IMR-90 (cell line): ENCODE results near the gene KCMF1. TPM values are rescaled to one million over a fixed set of nuclear protein-coding genes. Genes with fewer than 3 reads are reported as not detected.

Experiments used
- ATAC-seq: fragments of 200-7000 bp; cut with Tn5 transposase; 2 replicates; pipeline ENCODE4 v1.9.1; 2020; ENCODE audit warnings: low read depth, mild to moderate bottlenecking, moderate library complexity
- BruUV-seq: library from RNA; stranded (reverse); fragments of 400-500 nt; replicated peaks from 2 replicates; lab custom pipeline; 2021; lab: Mats Ljungman, UMichigan
- CTCF ChIA-PET: fragments of 300-600 bp; formaldehyde crosslinking; extraction: SDS; loops from one replicate; lab custom pipeline; 2021; ENCODE audit warnings: antibody characterized with exemption; lab: Yijun Ruan, JAX
- POLR2A ChIA-PET: fragments of 300-600 bp; sonication (Branson Sonifier 250); formaldehyde crosslinking; loops from one replicate; lab custom pipeline; 2022; ENCODE audit warnings: antibody characterized with exemption; ENCODE audit not compliant: unreplicated experiment; lab: Charles Lee
- DNase-seq: peaks from one replicate; pipeline ENCODE4 v3.0.0; 2013
- H2AFZ ChIP-seq: replicated peaks from 2 replicates; pipeline ENCODE3; 2013; ENCODE audit warnings: low read length, mild to moderate bottlenecking; ENCODE audit not compliant: poor library complexity
- H2AK5ac ChIP-seq: 2 replicates; pipeline ENCODE4 v1.6.1; 2013; ENCODE audit warnings: low read depth, low read length, inconsistent platforms
- H2AK9ac ChIP-seq: replicated peaks from 2 replicates; pipeline ENCODE3; 2013; ENCODE audit warnings: mild to moderate bottlenecking, low read depth, low read length, moderate library complexity; ENCODE audit not compliant: poor library complexity
- H2BK120ac ChIP-seq: 2 replicates; pipeline ENCODE4 v1.6.1; 2013; ENCODE audit warnings: low read depth, low read length, inconsistent platforms
- H2BK15ac ChIP-seq: 3 replicates; pipeline ENCODE4 v1.6.1; 2013; ENCODE audit warnings: low read depth, low read length, inconsistent platforms
- H2BK20ac ChIP-seq: 2 replicates; pipeline ENCODE4 v1.6.1; 2013; ENCODE audit warnings: low read depth, mild to moderate bottlenecking, inconsistent platforms, low read length, moderate library complexity
- H2BK5ac ChIP-seq: 2 replicates; pipeline ENCODE4 v1.6.1; 2013; ENCODE audit warnings: mild to moderate bottlenecking, low read depth, low read length, inconsistent platforms; ENCODE audit not compliant: poor library complexity, severe bottlenecking
- H3K14ac ChIP-seq: replicated peaks from 2 replicates; pipeline ENCODE4 v1.6.1; 2013; ENCODE audit warnings: low read depth, low read length, inconsistent platforms
- H3K18ac ChIP-seq: 2 replicates; pipeline ENCODE4 v1.6.1; 2013; ENCODE audit warnings: low read depth, low read length, control low read depth
- H3K23ac ChIP-seq: 2 replicates; pipeline ENCODE4 v1.6.1; 2013; ENCODE audit warnings: low read depth, low read length, inconsistent platforms
- H3K27ac ChIP-seq: 2 replicates; pipeline ENCODE4 v1.5.1; 2013; ENCODE audit warnings: mild to moderate bottlenecking, control low read depth, low read length; ENCODE audit not compliant: insufficient read depth
- H3K27me3 ChIP-seq: 2 replicates; pipeline ENCODE4 v1.6.1; 2013; ENCODE audit warnings: low read length; ENCODE audit not compliant: control insufficient read depth, insufficient read depth
- H3K36me3 ChIP-seq: 2 replicates; pipeline ENCODE4 v1.6.1; 2013; ENCODE audit warnings: low read length, mixed read lengths; ENCODE audit not compliant: control insufficient read depth, insufficient read depth
- H3K4ac ChIP-seq: 2 replicates; pipeline ENCODE4 v1.6.1; 2013; ENCODE audit warnings: low read depth, low read length, inconsistent platforms
- H3K4me1 ChIP-seq: 2 replicates; pipeline ENCODE4 v1.6.1; 2013; ENCODE audit warnings: low read length, mixed read lengths; ENCODE audit not compliant: control insufficient read depth, insufficient read depth
- H3K4me2 ChIP-seq: 2 replicates; pipeline ENCODE4 v1.6.1; 2013; ENCODE audit warnings: low read depth, mild to moderate bottlenecking, control low read depth, low read length, moderate library complexity
- H3K4me3 ChIP-seq: 2 replicates; pipeline ENCODE4 v1.5.1; 2013; ENCODE audit warnings: low read depth, mild to moderate bottlenecking, control low read depth, low read length, moderate library complexity; ENCODE audit not compliant: insufficient read depth
- H3K56ac ChIP-seq: 2 replicates; pipeline ENCODE4 v1.6.1; 2013; ENCODE audit warnings: low read length, inconsistent platforms; ENCODE audit not compliant: insufficient read depth; ENCODE audit errors: extremely low read depth
- H3K79me1 ChIP-seq, 2 experiments: 2 replicates each; pipeline ENCODE4 v1.6.1; 2013; ENCODE audit warnings: low read length in 2 of 2, inconsistent platforms in 1 of 2, low read depth in 1 of 2
- H3K9ac ChIP-seq: 2 replicates; pipeline ENCODE4 v1.6.1; 2013; ENCODE audit warnings: low read depth, low read length, control low read depth
- H3K9me1 ChIP-seq: 2 replicates; pipeline ENCODE4 v1.6.1; 2013; ENCODE audit warnings: low read length, inconsistent platforms; ENCODE audit not compliant: insufficient read depth
- H3K9me3 ChIP-seq: 2 replicates; pipeline ENCODE4 v1.6.1; 2013; ENCODE audit warnings: low read length; ENCODE audit not compliant: control insufficient read depth, insufficient read depth
- H4K20me1 ChIP-seq: 2 replicates; pipeline ENCODE4 v1.6.1; 2013; ENCODE audit warnings: low read length, inconsistent platforms; ENCODE audit not compliant: insufficient read depth
- H4K5ac ChIP-seq: 2 replicates; pipeline ENCODE4 v1.6.1; 2013; ENCODE audit warnings: mild to moderate bottlenecking, low read depth, low read length, control low read depth
- H4K8ac ChIP-seq, 2 experiments: 2 replicates each; pipeline ENCODE4 v1.6.1; 2013; ENCODE audit warnings: low read depth in 2 of 2, low read length in 2 of 2, control low read depth in 1 of 2, inconsistent platforms in 1 of 2
- H4K91ac ChIP-seq: 2 replicates; pipeline ENCODE4 v1.6.1; 2013; ENCODE audit warnings: low read depth, low read length, inconsistent platforms; ENCODE audit not compliant: insufficient read depth
- BHLHE40 ChIP-seq: fragments of 150-350 bp; IDR thresholded peaks from 2 replicates; pipeline ENCODE4 v1.6.1; 2016; ENCODE audit warnings: mild to moderate bottlenecking, low read depth, low read length
- CEBPB ChIP-seq: IDR thresholded peaks from 2 replicates; pipeline ENCODE4 v1.6.1; 2012; ENCODE audit warnings: low read depth, low read length, improper control_type of control experiment
- CHD1 ChIP-seq: IDR thresholded peaks from 2 replicates; pipeline ENCODE4 v1.6.1; 2012; ENCODE audit warnings: low read depth, low read length, improper control_type of control experiment
- ELK1 ChIP-seq: fragments of 150-350 bp; IDR thresholded peaks from 2 replicates; pipeline ENCODE4 v1.6.1; 2016; ENCODE audit warnings: low read depth, mild to moderate bottlenecking, low read length, moderate library complexity, borderline replicate concordance
- FOS ChIP-seq: fragments of 150-350 bp; IDR thresholded peaks from 2 replicates; pipeline ENCODE4 v1.6.1; 2016; ENCODE audit warnings: low read depth, low read length
- MAFK ChIP-seq: IDR thresholded peaks from 2 replicates; pipeline ENCODE4 v1.6.1; 2012; ENCODE audit warnings: low read depth, low read length, improper control_type of control experiment
- MAZ ChIP-seq: IDR thresholded peaks from 2 replicates; pipeline ENCODE4 v1.6.1; 2012; ENCODE audit warnings: low read depth, mild to moderate bottlenecking, low read length, improper control_type of control experiment, moderate library complexity, borderline replicate concordance
- MXI1 ChIP-seq: IDR thresholded peaks from 2 replicates; pipeline ENCODE4 v1.6.1; 2012; ENCODE audit warnings: low read depth, mild to moderate bottlenecking, low read length, moderate library complexity, borderline replicate concordance
- NFE2L2 ChIP-seq: fragments of 150-350 bp; IDR thresholded peaks from 2 replicates; pipeline ENCODE4 v1.6.1; 2016; ENCODE audit warnings: low read depth, mild to moderate bottlenecking, low read length
- POLR2A ChIP-seq: IDR thresholded peaks from 2 replicates; pipeline ENCODE4 v1.6.1; 2012; ENCODE audit warnings: mild to moderate bottlenecking, low read depth, low read length
- RAD21 ChIP-seq: IDR thresholded peaks from 2 replicates; pipeline ENCODE4 v1.6.1; 2012; ENCODE audit warnings: low read length, improper control_type of control experiment
- RCOR1 ChIP-seq: IDR thresholded peaks from 2 replicates; pipeline ENCODE4 v1.6.1; 2012; ENCODE audit warnings: mild to moderate bottlenecking, low read length, improper control_type of control experiment; ENCODE audit not compliant: insufficient replicate concordance
- RFX5 ChIP-seq: IDR thresholded peaks from 2 replicates; pipeline ENCODE4 v1.8.0; 2012; ENCODE audit warnings: low read depth, mild to moderate bottlenecking, low read length, moderate library complexity
- SMC3 ChIP-seq: fragments of 150-350 bp; IDR thresholded peaks from 2 replicates; pipeline ENCODE4 v1.6.1; 2016; ENCODE audit warnings: low read depth, mild to moderate bottlenecking, antibody characterized with exemption, low read length, moderate library complexity
- USF2 ChIP-seq: fragments of 150-350 bp; IDR thresholded peaks from 2 replicates; pipeline ENCODE4 v1.6.1; 2017; ENCODE audit warnings: mild to moderate bottlenecking, antibody characterized with exemption, low read length, low read depth
- WGBS, 2 experiments: methylation state at CpG; one replicate each; pipeline versions ENCODE4 v1.1.5 to v1.1.7; 2013; ENCODE audit warnings: missing lambda C conversion rate in 2 of 2; ENCODE audit not compliant: insufficient read length in 1 of 2; ENCODE audit errors: extremely low coverage in 2 of 2; 5-methylcytosine and 5-hydroxymethylcytosine counted together
- dilution Hi-C: fragments of 300-500 bp; cut with HindIII; formaldehyde crosslinking; loops from one replicate; pipeline ENCODE4 v1.14.3; 2018; ENCODE audit warnings: low sequenced_read_pairs; ENCODE audit not compliant: unreplicated experiment
- in situ Hi-C: fragments of 300-500 bp; cut with MboI; formaldehyde crosslinking; loops from 3 replicates; pipeline ENCODE4 v1.14.3; 2019; ENCODE audit warnings: low sequenced_read_pairs, inconsistent platforms, mixed read lengths
- intact Hi-C: fragments of 100-400 bp; cut with micrococcal nuclease; formaldehyde crosslinking; loops from 2 replicates; pipeline ENCODE4 v1.10.0; 2022
- polyA plus RNA-seq, 3 experiments: library from polyadenylated mRNA; depleted of rRNA; stranded (reverse); fragments of >200 nt; gene quantifications; 2 replicates each; pipeline ENCODE4 v1.2.3, GENCODE V29; 2012; ENCODE audit warnings: low replicate concordance in 1 of 3
- total RNA-seq: library from RNA; depleted of rRNA; stranded (reverse); fragments of >200 nt; gene quantifications from 2 replicates; pipeline ENCODE4 v1.2.3, GENCODE V29; 2012
- TF ChIP-seq, protein P1 (sequence below): conservative IDR thresholded peaks from 2 replicates; pipeline ENCODE4 v1.5.1; 2012; ENCODE audit warnings: mild to moderate bottlenecking, low read depth, low read length, improper control_type of control experiment

The KCMF1 gene
- total and polyA plus RNA-seq, 2 of the 4 experiments (the other 2 are of a cell fraction), result 49.9 to 108 TPM

DNA sequence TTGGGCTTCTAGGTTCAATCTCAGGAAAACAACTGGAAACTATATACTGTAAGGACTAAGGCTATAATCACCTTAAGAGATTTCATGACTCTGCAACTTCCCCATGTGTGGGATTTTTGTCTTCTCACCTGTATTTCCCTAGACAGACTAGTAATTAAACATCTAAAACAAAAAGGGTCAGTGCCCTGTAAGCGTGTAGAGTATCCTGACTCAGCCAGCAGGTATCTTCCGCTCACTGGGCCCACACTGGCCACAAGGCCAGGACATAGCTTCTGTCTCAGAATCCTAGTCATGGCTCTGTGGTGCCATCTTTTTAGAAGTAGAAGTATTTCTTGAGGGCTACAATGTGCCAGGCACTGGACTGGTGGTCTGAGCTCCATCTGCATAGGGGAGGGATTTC lies 28.8 kb upstream of the KCMF1 start:
- H3K9me3 ChIP-seq, result no peaks in the 10 kb centered on the region
- peak overlapping the region; percentile 20; the same call in 1 of the 3 replicates for H2BK15ac ChIP-seq
- peak overlapping the region; percentile 31; the same call in 1 of the 2 replicates for H3K14ac ChIP-seq
- H3K36me3 ChIP-seq, result no peaks in the 10 kb centered on the region
- ChIA-PET POLR2A (no interaction called here), CTCF (interaction anchor here (1.2 kb wide), 1 partner anchor 12 kb away, joined by 3 read pairs; no protein-coding TSS in a partner anchor)
- H2BK120ac ChIP-seq, result no peak overlapping the region
- DNase-seq, result no peak
- H2BK5ac ChIP-seq, result no peak overlapping the region
- peaks cover 4% of the 10 kb centered on the region; the same call in 1 of the 2 replicates for H3K4me1 ChIP-seq
- WGBS, 2 experiments, result no CpG with 5 or more reads among the region's 2 CpGs
- H2BK20ac ChIP-seq, result no peak overlapping the region
- H3K27ac ChIP-seq, result no peak overlapping the region
- no peak overlapping the region for H3K56ac ChIP-seq
- H3K9me1 ChIP-seq, result peaks cover 10% of the 10 kb centered on the region
- H3K18ac ChIP-seq, result no peak overlapping the region
- peaks cover 0 to 23% of the 10 kb centered on the region in 2 experiments; a peak in 1 of 4 replicates for H3K79me1 ChIP-seq
- no peak overlapping the region for H3K4ac ChIP-seq
- ATAC-seq, result no peak
- no peaks in the 10 kb centered on the region for H3K27me3 ChIP-seq
- BruUV-seq, result no TSS peak
- H2AK5ac ChIP-seq, result no peak overlapping the region; the same call in 1 of the 2 replicates
- no peak overlapping the region for H3K4me3 ChIP-seq
- H4K91ac ChIP-seq, result no peak overlapping the region
- no peaks in the 10 kb centered on the region for H4K20me1 ChIP-seq
- in situ Hi-C loops (no loop called here), intact Hi-C loops (no loop called here), dilution Hi-C loops (no loop called here)
- TF ChIP-seq RAD21 (no peak), FOS (no peak), ELK1 (no peak), POLR2A (no peak), MAZ (no peak), SMC3 (no peak), MXI1 (no peak), RFX5 (no peak), RCOR1 (no peak), NFE2L2 (no peak), USF2 (no peak), CEBPB (no peak), BHLHE40 (no peak), MAFK (no peak), CHD1 (no peak)
- TF ChIP-seq, protein P1, sequence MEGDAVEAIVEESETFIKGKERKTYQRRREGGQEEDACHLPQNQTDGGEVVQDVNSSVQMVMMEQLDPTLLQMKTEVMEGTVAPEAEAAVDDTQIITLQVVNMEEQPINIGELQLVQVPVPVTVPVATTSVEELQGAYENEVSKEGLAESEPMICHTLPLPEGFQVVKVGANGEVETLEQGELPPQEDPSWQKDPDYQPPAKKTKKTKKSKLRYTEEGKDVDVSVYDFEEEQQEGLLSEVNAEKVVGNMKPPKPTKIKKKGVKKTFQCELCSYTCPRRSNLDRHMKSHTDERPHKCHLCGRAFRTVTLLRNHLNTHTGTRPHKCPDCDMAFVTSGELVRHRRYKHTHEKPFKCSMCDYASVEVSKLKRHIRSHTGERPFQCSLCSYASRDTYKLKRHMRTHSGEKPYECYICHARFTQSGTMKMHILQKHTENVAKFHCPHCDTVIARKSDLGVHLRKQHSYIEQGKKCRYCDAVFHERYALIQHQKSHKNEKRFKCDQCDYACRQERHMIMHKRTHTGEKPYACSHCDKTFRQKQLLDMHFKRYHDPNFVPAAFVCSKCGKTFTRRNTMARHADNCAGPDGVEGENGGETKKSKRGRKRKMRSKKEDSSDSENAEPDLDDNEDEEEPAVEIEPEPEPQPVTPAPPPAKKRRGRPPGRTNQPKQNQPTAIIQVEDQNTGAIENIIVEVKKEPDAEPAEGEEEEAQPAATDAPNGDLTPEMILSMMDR, result no peak
- no peak overlapping the region for H3K4me2 ChIP-seq
- H2AFZ ChIP-seq, result peak overlapping the region; percentile 33
- H4K8ac ChIP-seq, result no peak overlapping the region; a peak in 1 of 4 replicates
- no peak overlapping the region for H3K9ac ChIP-seq
- no peak overlapping the region for H4K5ac ChIP-seq
- no peak overlapping the region for H3K23ac ChIP-seq
- peak overlapping the region; percentile 23 for H2AK9ac ChIP-seq
